GM12878 (cell line): ENCODE results near the gene BTNL9. TPM values are rescaled to one million over a fixed set of nuclear protein-coding genes. Genes with fewer than 3 reads are reported as not detected.

Experiments
- ATAC-seq: fragments of 200-7000 bp; cut with Tn5 transposase; 3 replicates; pipeline ENCODE4 v1.9.1; 2020; ENCODE audit warnings: mild to moderate bottlenecking, moderate library complexity
- BruUV-seq: library from RNA; stranded (reverse); fragments of 400-500 nt; replicated peaks from 2 replicates; lab custom pipeline; 2021; lab: Mats Ljungman, UMichigan
- CTCF ChIA-PET: fragments of 300-600 bp; sonication (Branson Sonifier 250); formaldehyde crosslinking; extraction: SDS; loops from one replicate; lab custom pipeline; 2021; ENCODE audit warnings: inconsistent platforms; lab: Yijun Ruan, JAX
- POLR2A ChIA-PET: fragments of 350-600 bp; formaldehyde crosslinking; extraction: SDS; loops from one replicate; lab custom pipeline; 2021; ENCODE audit warnings: inconsistent platforms; lab: Charles Lee
- RAD21 ChIA-PET: fragments of 300-600 bp; sonication (Branson Sonifier 250); formaldehyde crosslinking; loops from one replicate; lab custom pipeline; 2023; ENCODE audit warnings: antibody characterized with exemption; ENCODE audit not compliant: unreplicated experiment; lab: Charles Lee
- SMC1A ChIA-PET: fragments of 300-600 bp; sonication (Branson Sonifier 250); formaldehyde crosslinking; loops from one replicate; lab custom pipeline; 2023; ENCODE audit not compliant: unreplicated experiment, uncharacterized antibody; lab: Charles Lee
- DNase-seq: peaks from one replicate; pipeline ENCODE4 v3.0.0-alpha.2; 2011; ENCODE audit warnings: low read depth, low spot score
- FAIRE-seq: peaks from 3 replicates; lab custom pipeline; 2011; peaks lifted over from hg19 to GRCh38; lab: Jason Lieb, UNC
- H2AFZ ChIP-seq: 2 replicates; pipeline ENCODE4 v1.6.0; 2011; ENCODE audit warnings: low read depth, low read length, control low read depth; ENCODE audit not compliant: control insufficient read depth
- H3K27ac ChIP-seq: 2 replicates; pipeline ENCODE4 v1.5.1; 2011; ENCODE audit warnings: control low read depth; ENCODE audit not compliant: control insufficient read depth, insufficient read depth
- H3K27me3 ChIP-seq, 2 experiments: replicated peaks in 1 of 2; 2 replicates each; pipeline versions ENCODE4 v1.6.0 to v1.6.1; 2011; ENCODE audit warnings: low read length in 1 of 2; ENCODE audit not compliant: control insufficient read depth in 2 of 2, insufficient read depth in 2 of 2
- H3K36me3 ChIP-seq, 2 experiments: 2 replicates each; pipeline ENCODE4 v1.5.1; 2011; ENCODE audit warnings: low read length in 1 of 2; ENCODE audit not compliant: control insufficient read depth in 2 of 2, insufficient read depth in 2 of 2
- H3K4me1 ChIP-seq: 2 replicates; pipeline ENCODE4 v1.6.1; 2011; ENCODE audit warnings: mild to moderate bottlenecking, low read length, moderate library complexity, mixed read lengths; ENCODE audit not compliant: control insufficient read depth, insufficient read depth
- H3K4me2 ChIP-seq: 2 replicates; pipeline ENCODE4 v1.6.0; 2011; ENCODE audit warnings: control low read depth; ENCODE audit not compliant: control insufficient read depth, insufficient read depth
- H3K4me3 ChIP-seq: fragments of 200-600 bp; sonication (generic); 2 replicates; pipeline ENCODE4 v1.5.1; 2016
- H3K79me2 ChIP-seq: 2 replicates; pipeline ENCODE4 v1.6.0; 2011; ENCODE audit warnings: low read length; ENCODE audit not compliant: control insufficient read depth, insufficient read depth
- H3K9ac ChIP-seq: 2 replicates; pipeline ENCODE4 v1.8.0; 2011; ENCODE audit warnings: low read length, control low read depth, mixed read lengths; ENCODE audit not compliant: control insufficient read depth, insufficient read depth
- H3K9me3 ChIP-seq: replicated peaks from 3 replicates; pipeline ENCODE4 v1.5.1; 2011; ENCODE audit warnings: mild to moderate bottlenecking, low read length; ENCODE audit not compliant: control insufficient read depth, insufficient read depth
- H4K20me1 ChIP-seq: 2 replicates; pipeline ENCODE4 v1.6.0; 2011; ENCODE audit not compliant: control insufficient read depth, insufficient read depth
- FOXK2 ChIP-seq: fragments of 450-650 bp; IDR thresholded peaks from 2 replicates; pipeline ENCODE4 v1.6.1; 2017; ENCODE audit warnings: mild to moderate bottlenecking, moderate library complexity
- KDM1A ChIP-seq: fragments of 200-600 bp; sonication (generic); IDR thresholded peaks from 2 replicates; pipeline ENCODE4 v1.6.1; 2016; ENCODE audit warnings: borderline replicate concordance
- WGBS: methylation state at CpG from one replicate; pipeline ENCODE4 v1.1.6; 2016; ENCODE audit warnings: low lambda C conversion rate; ENCODE audit not compliant: insufficient replicate concordance, insufficient coverage; ENCODE audit errors: missing lambda C conversion rate; 5-methylcytosine and 5-hydroxymethylcytosine counted together
- in situ Hi-C: fragments of 300-500 bp; cut with MboI; formaldehyde crosslinking; loops from 9 replicates; pipeline ENCODE4 v1.14.3; 2018; ENCODE audit warnings: mixed read lengths
- intact Hi-C: fragments of 100-400 bp; cut with micrococcal nuclease; formaldehyde crosslinking; loops from one replicate; pipeline ENCODE4 v1.14.2; 2022; ENCODE audit not compliant: unreplicated experiment
- polyA plus RNA-seq, 11 experiments: library from polyadenylated mRNA; depleted of rRNA in 4 of 11; unstranded in 6 of 11; stranded (reverse) in 5 of 11; fragments of >200 nt; fragmentation: Nextera tagmentation in 4 of 11; fragmentation: Illumina TruSeq in 1 of 11; extraction: Ambion mirVana in 4 of 11; extraction: Trizol in 1 of 11; gene quantifications; 1 replicate in 1 of 11; 2 replicates in 10 of 11; pipeline versions ENCODE4 v1.2.1 to v1.2.3, GENCODE V29; 2011 to 2016; ENCODE audit warnings: inconsistent platforms in 2 of 11, missing spikeins in 2 of 11, low read depth in 1 of 11
- total RNA-seq, 4 experiments: library from RNA; depleted of rRNA in 3 of 4; stranded (reverse); fragments of >200 nt in 3 of 4; fragmentation: Illumina TruSeq in 1 of 4; extraction: Trizol in 1 of 4; gene quantifications; 2 replicates each; pipeline versions ENCODE4 v1.2.1 to v1.2.3, GENCODE V29; 2013 to 2021
- TF ChIP-seq, protein P1 (sequence below): fragments of 450-650 bp; IDR thresholded peaks from 2 replicates; pipeline ENCODE4 v1.6.1; 2016; ENCODE audit warnings: mild to moderate bottlenecking, moderate library complexity, borderline replicate concordance
- TF ChIP-seq, protein P2 (sequence below): fragments of 150-350 bp; IDR thresholded peaks from 2 replicates; pipeline ENCODE4 v1.6.1; 2014; ENCODE audit warnings: mild to moderate bottlenecking, low read depth, low read length

BTNL9 gene
- total and polyA plus RNA-seq, 10 of the 15 experiments (the other 5 are each of a cell fraction or from before 2014, with no cell fraction given): 0.01 to 16.5 (median 0.06) TPM; not detected in 5

DNA sequence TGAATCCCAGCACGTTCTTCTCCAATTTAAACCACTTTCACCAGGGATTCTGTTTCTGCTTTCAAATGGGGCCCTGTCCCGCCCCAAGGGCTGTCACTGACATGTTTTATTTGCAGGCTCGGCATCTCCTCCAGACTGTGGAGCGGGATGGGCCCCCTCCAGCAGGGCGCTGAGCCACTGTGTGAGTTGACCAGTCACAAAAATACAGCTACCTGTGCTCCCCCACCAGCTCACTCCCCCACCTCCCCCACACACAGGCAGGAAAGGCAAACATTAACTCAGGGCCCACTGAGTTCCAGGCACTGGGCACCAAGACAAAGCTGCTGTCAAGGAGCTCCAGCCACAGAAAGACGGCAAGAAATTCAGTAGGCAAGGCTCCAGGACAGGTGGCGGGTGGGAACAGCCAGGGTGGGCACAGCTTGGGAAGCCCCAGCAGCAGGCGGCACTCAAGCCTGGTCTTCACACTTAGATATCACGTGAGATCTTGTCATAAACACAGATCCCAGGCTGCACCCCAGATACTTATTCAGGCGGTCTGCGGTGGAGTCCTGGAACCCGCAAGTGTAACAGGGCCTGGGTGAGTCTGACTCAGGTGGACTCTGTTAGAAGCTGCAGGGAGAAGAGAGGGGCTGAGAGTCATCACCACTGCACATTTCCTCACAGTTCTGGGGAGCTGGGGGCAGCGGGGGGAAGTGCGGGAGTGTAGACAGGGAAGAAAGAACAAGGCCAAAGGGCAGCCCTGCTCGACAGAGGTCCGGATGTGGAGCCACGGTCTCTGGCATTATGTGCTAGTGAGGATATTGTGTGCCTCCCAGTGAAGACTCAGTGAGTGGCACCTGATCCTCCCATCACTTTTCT is 46.2 kb downstream of the BTNL9 start (continued):
- TF ChIP-seq, protein P1, sequence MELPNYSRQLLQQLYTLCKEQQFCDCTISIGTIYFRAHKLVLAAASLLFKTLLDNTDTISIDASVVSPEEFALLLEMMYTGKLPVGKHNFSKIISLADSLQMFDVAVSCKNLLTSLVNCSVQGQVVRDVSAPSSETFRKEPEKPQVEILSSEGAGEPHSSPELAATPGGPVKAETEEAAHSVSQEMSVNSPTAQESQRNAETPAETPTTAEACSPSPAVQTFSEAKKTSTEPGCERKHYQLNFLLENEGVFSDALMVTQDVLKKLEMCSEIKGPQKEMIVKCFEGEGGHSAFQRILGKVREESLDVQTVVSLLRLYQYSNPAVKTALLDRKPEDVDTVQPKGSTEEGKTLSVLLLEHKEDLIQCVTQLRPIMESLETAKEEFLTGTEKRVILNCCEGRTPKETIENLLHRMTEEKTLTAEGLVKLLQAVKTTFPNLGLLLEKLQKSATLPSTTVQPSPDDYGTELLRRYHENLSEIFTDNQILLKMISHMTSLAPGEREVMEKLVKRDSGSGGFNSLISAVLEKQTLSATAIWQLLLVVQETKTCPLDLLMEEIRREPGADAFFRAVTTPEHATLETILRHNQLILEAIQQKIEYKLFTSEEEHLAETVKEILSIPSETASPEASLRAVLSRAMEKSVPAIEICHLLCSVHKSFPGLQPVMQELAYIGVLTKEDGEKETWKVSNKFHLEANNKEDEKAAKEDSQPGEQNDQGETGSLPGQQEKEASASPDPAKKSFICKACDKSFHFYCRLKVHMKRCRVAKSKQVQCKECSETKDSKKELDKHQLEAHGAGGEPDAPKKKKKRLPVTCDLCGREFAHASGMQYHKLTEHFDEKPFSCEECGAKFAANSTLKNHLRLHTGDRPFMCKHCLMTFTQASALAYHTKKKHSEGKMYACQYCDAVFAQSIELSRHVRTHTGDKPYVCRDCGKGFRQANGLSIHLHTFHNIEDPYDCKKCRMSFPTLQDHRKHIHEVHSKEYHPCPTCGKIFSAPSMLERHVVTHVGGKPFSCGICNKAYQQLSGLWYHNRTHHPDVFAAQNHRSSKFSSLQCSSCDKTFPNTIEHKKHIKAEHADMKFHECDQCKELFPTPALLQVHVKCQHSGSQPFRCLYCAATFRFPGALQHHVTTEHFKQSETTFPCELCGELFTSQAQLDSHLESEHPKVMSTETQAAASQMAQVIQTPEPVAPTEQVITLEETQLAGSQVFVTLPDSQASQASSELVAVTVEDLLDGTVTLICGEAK: no peak
- TF ChIP-seq, protein P2, sequence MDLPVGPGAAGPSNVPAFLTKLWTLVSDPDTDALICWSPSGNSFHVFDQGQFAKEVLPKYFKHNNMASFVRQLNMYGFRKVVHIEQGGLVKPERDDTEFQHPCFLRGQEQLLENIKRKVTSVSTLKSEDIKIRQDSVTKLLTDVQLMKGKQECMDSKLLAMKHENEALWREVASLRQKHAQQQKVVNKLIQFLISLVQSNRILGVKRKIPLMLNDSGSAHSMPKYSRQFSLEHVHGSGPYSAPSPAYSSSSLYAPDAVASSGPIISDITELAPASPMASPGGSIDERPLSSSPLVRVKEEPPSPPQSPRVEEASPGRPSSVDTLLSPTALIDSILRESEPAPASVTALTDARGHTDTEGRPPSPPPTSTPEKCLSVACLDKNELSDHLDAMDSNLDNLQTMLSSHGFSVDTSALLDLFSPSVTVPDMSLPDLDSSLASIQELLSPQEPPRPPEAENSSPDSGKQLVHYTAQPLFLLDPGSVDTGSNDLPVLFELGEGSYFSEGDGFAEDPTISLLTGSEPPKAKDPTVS: no peak
- TF ChIP-seq FOXK2: no peak

DNA sequence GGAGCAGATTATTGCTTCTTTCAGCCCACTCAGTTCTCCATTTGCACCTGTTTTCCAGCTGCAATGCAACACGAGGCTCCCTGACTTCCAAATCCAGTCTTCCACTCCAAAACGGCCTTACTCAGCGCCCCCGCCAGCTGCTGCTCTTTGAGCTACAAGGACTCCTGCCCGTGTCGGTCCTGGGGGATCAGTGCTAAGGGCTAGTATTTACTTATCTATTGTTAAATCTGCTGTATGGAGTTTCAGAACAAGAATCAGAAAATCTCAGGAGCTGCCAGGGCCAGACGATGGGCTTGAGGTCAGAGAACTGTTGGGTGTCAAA is 46.8 kb downstream of the BTNL9 start:
- ChIA-PET CTCF (interaction anchor here (0.9 kb wide), 1 partner anchor 43 kb away, joined by 3 read pairs; no protein-coding TSS in a partner anchor), SMC1A (interaction anchor here (0.6 to 1.7 kb wide), 4 partner anchors 13 to 304 kb away, joined by 3 to 5 read pairs (median 4); no protein-coding TSS in a partner anchor)
- in situ Hi-C loops: no loop called here

More for the DNA sequence above, 46.8 kb downstream of the BTNL9 start:
- 56% methylated on average over 7 of the region's 7 CpGs for WGBS
- no peaks in the 10 kb centered on the region for H3K79me2 ChIP-seq
- H3K27me3 ChIP-seq: peaks cover 0 to 4% of the 10 kb centered on the region in 2 experiments; a peak in 2 of 4 replicates
- POLR2A ChIA-PET: no interaction called here
- no TSS peak for BruUV-seq
- H3K4me2 ChIP-seq: no peak overlapping the region
- no peak overlapping the region for H2AFZ ChIP-seq
- H3K4me1 ChIP-seq: no peaks in the 10 kb centered on the region
- no peaks in the 10 kb centered on the region for H3K9me3 ChIP-seq
- H3K9ac ChIP-seq: no peak overlapping the region
- no peak overlapping the region for H3K27ac ChIP-seq
- no peaks in the 10 kb centered on the region for H4K20me1 ChIP-seq
- RAD21 ChIA-PET: interaction anchor here (1.0 to 1.6 kb wide), 2 partner anchors 39 to 177 kb away, joined by 3 to 5 read pairs; no protein-coding TSS in a partner anchor
- H3K36me3 ChIP-seq: no peaks in the 10 kb centered on the region
- no peak for TF ChIP-seq KDM1A
- ATAC-seq (no peak), DNase-seq (no peak), FAIRE-seq (no peak)
- H3K4me3 ChIP-seq: no peak overlapping the region
- intact Hi-C loops: loop anchor here (10.0 kb wide), 1 partner anchor 222 kb away; the partner anchor contains the start of gene ZFP62
